Endodermal cell (in vitro differentiated cells): ENCODE data around the gene ETV6. TPM values are rescaled to one million over a fixed set of nuclear protein-coding genes. Genes with fewer than 3 reads are reported as not detected.

Experiments
- DNase-seq: peaks from one replicate; pipeline ENCODE4 v3.0.0-alpha.2; 2017
- H3K27ac ChIP-seq: 2 replicates; pipeline ENCODE4 v1.5.1; 2013; ENCODE audit warnings: mild to moderate bottlenecking, low read depth, low read length, moderate library complexity
- H3K27me3 ChIP-seq: 2 replicates; pipeline ENCODE4 v1.6.1; 2013; ENCODE audit warnings: mild to moderate bottlenecking, low read length, moderate library complexity; ENCODE audit not compliant: insufficient read depth, control insufficient read depth, poor library complexity, severe bottlenecking
- H3K36me3 ChIP-seq: 2 replicates; pipeline ENCODE4 v1.7.0; 2013; ENCODE audit warnings: mild to moderate bottlenecking, low read length, moderate library complexity; ENCODE audit not compliant: control insufficient read depth, insufficient read depth
- H3K4me1 ChIP-seq: one replicate; pipeline ENCODE4 v1.7.0; 2013; ENCODE audit warnings: low read length; ENCODE audit not compliant: control insufficient read depth, insufficient read depth
- H3K4me3 ChIP-seq: 2 replicates; pipeline ENCODE4 v1.5.1; 2013; ENCODE audit warnings: mild to moderate bottlenecking, low read length, moderate library complexity
- H3K9ac ChIP-seq: 2 replicates; pipeline ENCODE4 v1.6.1; 2013; ENCODE audit warnings: mild to moderate bottlenecking, low read length, moderate library complexity; ENCODE audit not compliant: poor library complexity, severe bottlenecking; ENCODE audit errors: extremely low read depth
- H3K9me3 ChIP-seq: 2 replicates; pipeline ENCODE4 v1.6.1; 2013; ENCODE audit warnings: mild to moderate bottlenecking, low read length, moderate library complexity; ENCODE audit not compliant: control insufficient read depth
- H3K27ac Mint-ChIP-seq: 2 replicates; pipeline ENCODE4 v1.8.0; 2020; ENCODE audit warnings: mixed read lengths
- H3K27me3 Mint-ChIP-seq: 2 replicates; pipeline ENCODE4 v1.8.0; 2021; ENCODE audit warnings: mild to moderate bottlenecking, mixed read lengths; ENCODE audit not compliant: insufficient read depth
- H3K36me3 Mint-ChIP-seq: 2 replicates; pipeline ENCODE4 v1.8.0; 2020; ENCODE audit warnings: low read depth, mixed read lengths
- H3K4me1 Mint-ChIP-seq: 2 replicates; pipeline ENCODE4 v1.8.0; 2020; ENCODE audit warnings: mixed read lengths
- H3K4me3 Mint-ChIP-seq: 2 replicates; pipeline ENCODE4 v1.8.0; 2020; ENCODE audit warnings: mild to moderate bottlenecking, moderate library complexity, mixed read lengths
- H3K9me3 Mint-ChIP-seq: 2 replicates; pipeline ENCODE4 v1.8.0; 2020; ENCODE audit warnings: mild to moderate bottlenecking, mixed read lengths
- WGBS, 2 experiments: methylation state at CpG; one replicate each; pipeline versions ENCODE4 v1.1.5 to v1.1.7; 2013; ENCODE audit warnings: missing lambda C conversion rate in 2 of 2, mixed read lengths in 1 of 2; ENCODE audit not compliant: insufficient coverage in 1 of 2, insufficient read length in 1 of 2; 5-methylcytosine and 5-hydroxymethylcytosine counted together
- total RNA-seq, 2 donors: library from RNA; stranded (reverse); fragmentation: NEBNext Ultra II Directional in 1 of 2; extraction: Animal tissue kit (Norgen Biotek cat#: 25700) in 1 of 2; gene quantifications; 2 replicates in 1 of 2; 3 replicates in 1 of 2; pipeline ENCODE4 v1.2.1, GENCODE V29; 2021
- TF ChIP-seq, protein P1 (sequence below): fragments of 200-600 bp; sonication (generic); conservative IDR thresholded peaks from 2 replicates; pipeline ENCODE4 v1.5.0; 2021; ENCODE audit warnings: antibody characterized with exemption, mild to moderate bottlenecking

The ETV6 gene
- total RNA-seq, 2 donors from 2014 or later, result 9.3 to 22.1 TPM

- 92 to 96% methylated on average over 2 to 6 of the region's 6 CpGs for WGBS, 2 experiments
- H3K4me1 ChIP-seq, result peaks cover 3% of the 10 kb centered on the region
- no peak overlapping the region for H3K9ac ChIP-seq
- Mint-ChIP-seq H3K27ac (no peak overlapping the region), H3K9me3 (no peaks in the 10 kb centered on the region), H3K27me3 (peaks cover 24% of the 10 kb centered on the region), H3K36me3 (peaks cover 11% of the 10 kb centered on the region), H3K4me1 (peaks cover 15% of the 10 kb centered on the region), H3K4me3 (no peak overlapping the region)
- peaks cover 15% of the 10 kb centered on the region for H3K27me3 ChIP-seq
- peak; percentile 42 for DNase-seq
- H3K36me3 ChIP-seq, result no peaks in the 10 kb centered on the region
- H3K27ac ChIP-seq, result no peak overlapping the region
- H3K4me3 ChIP-seq, result no peak overlapping the region
- no peaks in the 10 kb centered on the region for H3K9me3 ChIP-seq
- TF ChIP-seq, protein P1, sequence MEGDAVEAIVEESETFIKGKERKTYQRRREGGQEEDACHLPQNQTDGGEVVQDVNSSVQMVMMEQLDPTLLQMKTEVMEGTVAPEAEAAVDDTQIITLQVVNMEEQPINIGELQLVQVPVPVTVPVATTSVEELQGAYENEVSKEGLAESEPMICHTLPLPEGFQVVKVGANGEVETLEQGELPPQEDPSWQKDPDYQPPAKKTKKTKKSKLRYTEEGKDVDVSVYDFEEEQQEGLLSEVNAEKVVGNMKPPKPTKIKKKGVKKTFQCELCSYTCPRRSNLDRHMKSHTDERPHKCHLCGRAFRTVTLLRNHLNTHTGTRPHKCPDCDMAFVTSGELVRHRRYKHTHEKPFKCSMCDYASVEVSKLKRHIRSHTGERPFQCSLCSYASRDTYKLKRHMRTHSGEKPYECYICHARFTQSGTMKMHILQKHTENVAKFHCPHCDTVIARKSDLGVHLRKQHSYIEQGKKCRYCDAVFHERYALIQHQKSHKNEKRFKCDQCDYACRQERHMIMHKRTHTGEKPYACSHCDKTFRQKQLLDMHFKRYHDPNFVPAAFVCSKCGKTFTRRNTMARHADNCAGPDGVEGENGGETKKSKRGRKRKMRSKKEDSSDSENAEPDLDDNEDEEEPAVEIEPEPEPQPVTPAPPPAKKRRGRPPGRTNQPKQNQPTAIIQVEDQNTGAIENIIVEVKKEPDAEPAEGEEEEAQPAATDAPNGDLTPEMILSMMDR, result no peak
These were observed 125.3 kb downstream of the ETV6 start for GRCh38 chr12:11774821-11775220.

- Mint-ChIP-seq H3K27me3 (peaks cover 36% of the 10 kb centered on the region), H3K36me3 (peaks cover 8% of the 10 kb centered on the region), H3K4me3 (no peak overlapping the region), H3K9me3 (no peaks in the 10 kb centered on the region), H3K4me1 (peaks cover 15% of the 10 kb centered on the region), H3K27ac (no peak overlapping the region)
- peaks cover 30% of the 10 kb centered on the region for H3K27me3 ChIP-seq
- peaks cover 3% of the 10 kb centered on the region for H3K4me1 ChIP-seq
- no peaks in the 10 kb centered on the region for H3K36me3 ChIP-seq
- TF ChIP-seq, protein P1, result no peak
- no peak overlapping the region for H3K27ac ChIP-seq
- peak; percentile 1 for DNase-seq
- no peaks in the 10 kb centered on the region for H3K9me3 ChIP-seq
- 91 to 100% methylated on average over 1 to 3 of the region's 3 CpGs for WGBS, 2 experiments
- H3K4me3 ChIP-seq, result no peak overlapping the region
- no peak overlapping the region for H3K9ac ChIP-seq
These were observed 126.8 kb downstream of the ETV6 start for GRCh38 chr12:11776316-11776715.

DNA sequence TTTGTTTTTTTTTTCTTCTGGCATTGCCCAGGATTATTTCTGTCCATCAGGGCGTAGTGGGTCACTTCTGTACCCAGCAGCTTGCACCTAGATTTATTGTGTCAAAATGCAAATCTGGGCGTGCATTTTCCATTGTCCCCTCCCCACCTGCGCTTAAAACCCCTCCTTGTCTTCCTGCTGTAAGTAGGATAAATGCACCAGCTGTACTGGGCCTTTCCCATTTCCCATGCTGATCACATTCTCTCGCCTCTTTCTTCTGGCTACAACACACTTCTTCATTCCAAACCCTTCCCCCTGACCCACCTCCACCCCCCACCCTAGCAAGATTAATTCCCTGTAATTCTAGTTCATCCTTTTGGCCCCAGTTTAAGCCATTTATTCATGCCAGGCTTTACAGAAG is 128.0 kb downstream of the ETV6 start:
- Mint-ChIP-seq H3K4me3 (no peak overlapping the region), H3K27me3 (peaks cover 36% of the 10 kb centered on the region), H3K4me1 (peaks cover 15% of the 10 kb centered on the region), H3K9me3 (no peaks in the 10 kb centered on the region), H3K36me3 (peaks cover 4% of the 10 kb centered on the region), H3K27ac (no peak overlapping the region)
- H3K36me3 ChIP-seq, result no peaks in the 10 kb centered on the region
- no peak overlapping the region for H3K9ac ChIP-seq
- H3K27me3 ChIP-seq, result peaks cover 33% of the 10 kb centered on the region
- peaks cover 3% of the 10 kb centered on the region for H3K4me1 ChIP-seq
- no peak overlapping the region for H3K27ac ChIP-seq
- DNase-seq, result no peak
- TF ChIP-seq, protein P1, result no peak
- H3K9me3 ChIP-seq, result no peaks in the 10 kb centered on the region
- 96 to 100% methylated on average over 3 to 4 of the region's 4 CpGs for WGBS, 2 experiments
- H3K4me3 ChIP-seq, result no peak overlapping the region
